Midbrain (tissue), 1 donor: ENCODE measurements around the gene TLK1.

Experiments
- DNase-seq: peaks from one replicate; lab custom pipeline; 2025; lab: John Stamatoyannopoulos, UW

Gene TLK1

GRCh38 chr2:170966648-170967396, 193.9 kb downstream of the TLK1 start:
- no peak for DNase-seq

DNA sequence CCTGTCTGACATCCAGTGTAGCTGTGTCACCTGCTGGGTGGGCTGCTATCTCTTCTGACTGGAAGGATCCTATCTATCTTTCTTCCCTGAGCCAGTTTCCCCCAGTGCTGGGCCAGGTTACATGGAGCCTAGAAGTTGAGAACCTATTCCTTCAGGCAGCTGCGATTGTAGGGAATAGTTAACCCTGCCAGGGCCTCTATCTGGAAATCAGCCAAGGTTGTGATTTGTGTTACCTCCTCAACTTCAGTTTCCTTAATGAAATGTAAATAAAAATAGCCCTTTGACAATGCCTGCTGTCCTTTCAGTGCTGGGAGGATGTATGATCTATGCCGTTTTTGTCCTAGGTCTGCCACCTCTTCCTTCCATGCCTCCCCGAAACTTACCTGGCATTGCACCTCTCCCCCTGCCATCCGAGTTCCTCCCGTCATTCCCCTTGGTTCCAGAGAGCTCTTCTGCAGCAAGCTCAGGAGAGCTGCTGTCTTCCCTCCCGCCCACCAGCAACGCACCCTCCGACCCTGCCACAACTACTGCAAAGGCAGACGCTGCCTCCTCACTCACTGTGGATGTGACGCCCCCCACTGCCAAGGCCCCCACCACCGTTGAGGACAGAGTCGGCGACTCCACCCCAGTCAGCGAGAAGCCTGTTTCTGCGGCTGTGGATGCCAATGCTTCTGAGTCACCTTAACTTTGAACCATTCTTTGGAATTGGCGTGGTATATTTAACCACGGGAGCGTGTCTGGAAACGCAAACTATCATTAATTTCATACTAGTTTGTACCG, 195.1 kb downstream of the TLK1 start:
- DNase-seq: no peak

DNA sequence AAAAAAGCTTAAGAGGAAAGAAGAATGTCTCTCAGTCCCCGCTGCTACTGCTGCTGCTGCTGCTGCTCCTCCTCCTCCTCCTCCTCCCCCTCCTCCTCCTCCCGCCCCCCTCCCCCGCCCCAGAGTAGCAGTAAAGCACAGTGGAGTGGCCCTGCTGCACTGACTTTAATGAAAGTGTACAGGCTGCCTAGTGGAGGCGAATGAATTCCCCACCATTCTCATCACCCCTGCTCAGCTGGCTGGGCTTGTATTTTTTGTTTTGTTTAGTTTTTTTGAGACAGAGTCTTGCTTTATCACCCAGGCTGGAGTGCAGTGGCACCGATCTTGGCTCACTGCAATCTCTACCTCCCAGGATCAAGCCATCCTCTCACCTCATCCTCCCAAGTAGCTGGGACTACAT, 197.3 kb downstream of the TLK1 start:
- DNase-seq: no peak

DNA sequence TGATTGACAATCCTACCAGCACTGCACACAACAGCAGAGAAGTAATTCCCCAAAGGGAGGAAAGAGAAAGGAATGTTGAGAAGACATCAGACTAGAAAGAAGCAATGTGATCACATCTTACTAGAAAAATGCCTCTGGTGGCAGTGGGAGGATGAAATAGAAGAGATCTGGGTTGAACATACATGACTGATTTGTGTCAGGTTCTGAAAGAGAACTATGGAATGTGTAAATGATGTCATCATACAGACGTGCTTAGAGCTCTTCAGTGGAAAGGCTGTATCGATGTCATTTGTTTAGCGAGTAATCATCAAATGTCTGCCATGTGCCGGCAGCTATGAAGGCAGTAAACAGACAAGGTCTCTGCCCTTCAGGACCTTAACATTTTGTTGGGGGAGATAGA, 206.8 kb downstream of the TLK1 start:
- no peak for DNase-seq

DNA sequence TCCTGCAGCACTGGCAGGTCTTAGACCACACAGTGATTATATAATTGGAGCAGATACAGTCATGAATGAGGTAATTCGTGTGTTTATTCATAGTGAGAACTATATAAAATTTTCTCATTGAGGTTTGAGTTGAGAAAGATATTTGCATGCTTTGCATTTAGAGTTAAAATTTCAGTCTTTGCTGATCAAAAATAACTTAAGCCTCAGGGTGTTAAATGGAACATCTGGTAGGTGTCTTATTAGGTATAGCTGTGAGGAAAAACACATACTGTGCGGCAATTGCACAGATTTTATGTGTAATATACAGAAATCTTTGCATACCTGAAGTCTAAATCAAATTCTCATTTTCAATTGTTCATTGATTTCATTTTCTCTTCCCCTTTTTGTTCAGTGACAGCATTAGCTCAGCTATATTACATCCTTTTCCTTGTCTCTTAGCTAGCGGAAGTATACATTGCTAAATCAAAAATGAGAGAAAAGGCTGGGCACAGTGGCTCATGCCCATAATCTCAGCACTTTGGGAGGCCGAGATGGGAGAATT, 210.4 kb downstream of the TLK1 start:
- no peak for DNase-seq

DNA sequence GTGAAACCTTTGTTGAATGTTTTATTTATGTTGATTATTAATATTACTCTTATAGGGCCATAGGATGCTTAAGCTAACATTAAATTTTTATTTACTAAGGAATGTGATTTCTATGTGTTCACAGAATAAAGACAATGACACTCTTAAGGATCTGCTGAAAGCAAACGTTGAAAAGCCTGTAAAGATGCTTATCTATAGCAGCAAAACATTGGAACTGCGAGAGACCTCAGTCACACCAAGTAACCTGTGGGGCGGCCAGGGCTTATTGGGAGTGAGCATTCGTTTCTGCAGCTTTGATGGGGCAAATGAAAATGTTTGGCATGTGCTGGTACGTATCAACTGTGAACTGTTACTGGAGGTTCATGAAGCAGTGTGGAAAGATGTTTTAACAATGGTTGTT, 211.3 kb downstream of the TLK1 start:
- no peak for DNase-seq

DNA sequence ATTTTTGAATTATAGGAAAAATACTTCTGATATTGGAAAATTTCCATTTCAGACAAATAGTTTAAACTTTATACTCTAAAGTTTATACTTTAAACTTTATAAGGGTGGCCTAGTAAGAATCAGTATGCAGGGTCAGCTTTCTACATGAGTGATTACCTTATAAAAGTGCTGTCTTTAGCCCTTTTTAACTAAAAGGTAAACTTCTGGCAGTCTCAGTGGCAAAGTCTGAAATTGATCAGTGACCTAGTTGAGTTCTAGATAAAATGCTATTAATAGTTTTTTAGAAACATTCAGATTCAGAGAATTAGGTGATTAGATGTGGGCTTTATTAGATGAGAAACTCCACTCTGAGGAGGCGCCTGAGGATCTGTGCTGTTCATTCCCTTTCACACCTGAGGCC, 216.1 kb downstream of the TLK1 start:
- no peak for DNase-seq

DNA sequence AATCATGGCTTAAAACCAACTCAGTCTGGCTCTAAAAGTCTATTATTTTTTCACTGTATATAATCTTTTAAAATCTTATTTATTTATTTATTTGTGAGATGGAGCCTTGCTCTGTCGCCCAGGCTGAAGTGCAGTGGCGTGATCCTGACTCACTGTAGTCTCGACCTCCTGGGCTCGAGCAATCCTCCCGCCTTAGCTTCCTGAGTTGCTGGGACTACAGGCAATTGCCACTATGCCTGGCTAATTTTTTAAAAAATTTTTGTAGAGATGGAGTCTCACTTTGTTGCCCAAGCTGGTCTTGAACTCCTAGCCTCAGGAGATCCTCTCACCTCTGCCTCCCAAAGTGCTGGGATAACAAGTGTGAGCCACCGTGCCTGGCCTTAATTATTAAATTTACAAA, 217.1 kb downstream of the TLK1 start:
- no peak for DNase-seq

- no peak for DNase-seq
These were observed 217.7 kb downstream of the TLK1 start for GRCh38 chr2:170943041-170943440.

DNA sequence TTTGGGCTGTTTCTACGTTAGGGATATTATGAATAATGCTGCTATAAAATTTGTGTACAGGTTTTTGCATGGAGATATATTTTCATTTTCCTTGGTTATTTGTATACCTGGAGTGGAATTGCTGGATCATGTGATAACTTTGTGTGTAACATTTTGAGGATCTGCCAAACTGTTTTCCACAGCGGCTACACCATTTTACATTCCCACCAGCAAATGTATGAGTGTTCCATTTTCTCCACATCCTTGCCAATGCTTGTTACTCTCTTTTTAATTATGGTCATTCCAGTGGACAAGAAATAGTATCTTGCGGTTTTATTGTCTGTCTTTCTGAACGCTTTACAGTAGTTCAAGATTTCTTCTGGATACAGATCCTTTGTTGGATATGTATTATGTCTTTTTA, 218.1 kb downstream of the TLK1 start:
- DNase-seq: no peak
